A673 (cell line): ENCODE measurements around the gene ARMS2. TPM values are rescaled to one million over a fixed set of nuclear protein-coding genes. Genes with fewer than 3 reads are reported as not detected.

Experiments
- BruUV-seq: library from RNA; stranded (reverse); fragments of 400-500 nt; replicated peaks from 2 replicates; lab custom pipeline; 2021; lab: Mats Ljungman, UMichigan
- CTCF ChIA-PET: fragments of 300-600 bp; sonication (Branson Sonifier 250); formaldehyde crosslinking; loops from one replicate; lab custom pipeline; 2022; ENCODE audit warnings: antibody characterized with exemption; lab: Charles Lee
- POLR2A ChIA-PET: fragments of 300-600 bp; sonication (Branson Sonifier 250); formaldehyde crosslinking; loops from one replicate; lab custom pipeline; 2022; ENCODE audit warnings: antibody characterized with exemption; ENCODE audit not compliant: low non-redundant PET; lab: Charles Lee
- DNase-seq: peaks from one replicate; pipeline ENCODE4 v3.0.0-alpha.2; 2015; ENCODE audit warnings: low spot score
- H3K27ac ChIP-seq: fragments of 200-600 bp; sonication (generic); 2 replicates; pipeline ENCODE4 v1.5.1; 2016; ENCODE audit warnings: mixed run types, low read depth, mild to moderate bottlenecking, mixed read lengths, antibody characterized with exemption, low read length; ENCODE audit not compliant: poor library complexity, severe bottlenecking
- H3K27me3 ChIP-seq: fragments of 200-600 bp; sonication (generic); replicated peaks from 2 replicates; pipeline ENCODE4 v1.6.1; 2017; ENCODE audit warnings: mixed run types, low read depth, mild to moderate bottlenecking, mixed read lengths, antibody characterized with exemption, low read length; ENCODE audit not compliant: insufficient read depth, poor library complexity
- H3K36me3 ChIP-seq: fragments of 200-600 bp; sonication (generic); 2 replicates; pipeline ENCODE4 v1.6.1; 2016; ENCODE audit warnings: mixed run types, mild to moderate bottlenecking, mixed read lengths, antibody characterized with exemption, low read length; ENCODE audit not compliant: insufficient read depth, poor library complexity, severe bottlenecking
- H3K4me1 ChIP-seq: fragments of 200-600 bp; sonication (generic); 2 replicates; pipeline ENCODE4 v1.6.1; 2017; ENCODE audit warnings: mixed run types, mild to moderate bottlenecking, mixed read lengths, antibody characterized with exemption, low read length; ENCODE audit not compliant: insufficient read depth, poor library complexity, severe bottlenecking
- H3K4me3 ChIP-seq: fragments of 200-600 bp; sonication (generic); 2 replicates; pipeline ENCODE4 v1.5.1; 2016; ENCODE audit warnings: low read depth, mixed run types, mild to moderate bottlenecking, mixed read lengths, low read length; ENCODE audit not compliant: poor library complexity, severe bottlenecking
- H3K9me3 ChIP-seq: fragments of 200-600 bp; sonication (generic); 2 replicates; pipeline ENCODE4 v1.6.1; 2016; ENCODE audit warnings: mixed run types, low read depth, mild to moderate bottlenecking, mixed read lengths, antibody characterized with exemption, low read length; ENCODE audit not compliant: poor library complexity, severe bottlenecking
- CTCF ChIP-seq: fragments of 300-800, 200-600 bp; sonication (generic); conservative IDR thresholded peaks from 2 replicates; pipeline ENCODE4 v1.5.1; 2017; ENCODE audit warnings: low read depth, mild to moderate bottlenecking, antibody characterized with exemption, low read length, moderate library complexity, mixed read lengths
- EZH2 ChIP-seq: fragments of 200-600 bp; sonication (generic); IDR thresholded peaks from 2 replicates; pipeline ENCODE4 v1.6.1; 2017; ENCODE audit warnings: borderline replicate concordance, low read depth, mild to moderate bottlenecking, mixed read lengths, antibody characterized with exemption, low read length; ENCODE audit not compliant: poor library complexity, severe bottlenecking
- intact Hi-C: fragments of 100-400 bp; cut with micrococcal nuclease; formaldehyde crosslinking; loops from one replicate; pipeline ENCODE4 v1.10.0; 2022; ENCODE audit not compliant: unreplicated experiment
- total RNA-seq: library from RNA; stranded (reverse); gene quantifications from 2 replicates; pipeline ENCODE4 v1.2.3, GENCODE V29; 2021

Gene ARMS2
- total RNA-seq, 1 experiment from 2014 or later: not detected

GRCh38 chr10:122461367-122461728 lies 6.9 kb downstream of the ARMS2 start, which contains the start of gene HTRA1:
HTRA1 (plus strand) TSS chr10:122461553; CDS start chr10:122461653, 100 bp downstream.
- Histone ChIP-seq H3K27ac (no peak within 1 kb of the TSS), H3K9me3 (no peaks in the 10 kb centered on the region), H3K4me3 (peak within 1 kb of the TSS; percentile 37), H3K27me3 (peaks cover 63% of the 10 kb centered on the region), H3K4me1 (peaks cover 5% of the 10 kb centered on the region), H3K36me3 (no peaks in the 10 kb centered on the region)
- TF ChIP-seq EZH2 (no peak), CTCF (no peak)
- no peak for DNase-seq
- CTCF ChIA-PET: no interaction called here
- intact Hi-C loops: no loop called here
- POLR2A ChIA-PET: no interaction called here
- BruUV-seq: no TSS peak

GRCh38 chr10:122461729-122462532 lies 7.5 kb downstream of the ARMS2 start:
- POLR2A ChIA-PET: no interaction called here
- no TSS peak for BruUV-seq
- CTCF ChIA-PET: no interaction called here
- intact Hi-C loops: no loop called here
- Histone ChIP-seq H3K9me3 (no peaks in the 10 kb centered on the region), H3K36me3 (no peaks in the 10 kb centered on the region), H3K27ac (no peak overlapping the region), H3K4me3 (peak overlapping the region; percentile 37), H3K27me3 (peaks cover 69% of the 10 kb centered on the region), H3K4me1 (peaks cover 5% of the 10 kb centered on the region)
- DNase-seq: no peak
- TF ChIP-seq EZH2 (peak; percentile 96), CTCF (no peak)

GRCh38 chr10:122462533-122463465 lies 8.3 kb downstream of the ARMS2 start:
- H3K9me3 ChIP-seq: no peaks in the 10 kb centered on the region
- TF ChIP-seq EZH2: peak; percentile 88
- TF ChIP-seq CTCF: no peak
- no TSS peak for BruUV-seq
- peaks cover 5% of the 10 kb centered on the region for H3K4me1 ChIP-seq
- POLR2A ChIA-PET: no interaction called here
- peak overlapping the region; percentile 37 for H3K4me3 ChIP-seq
- CTCF ChIA-PET: no interaction called here
- no peak overlapping the region for H3K27ac ChIP-seq
- intact Hi-C loops: no loop called here
- peak; percentile 27 for DNase-seq
- no peaks in the 10 kb centered on the region for H3K36me3 ChIP-seq
- H3K27me3 ChIP-seq: peaks cover 77% of the 10 kb centered on the region
